Measurements from ENCODE around the gene CPO.

The CPO gene, protein sequence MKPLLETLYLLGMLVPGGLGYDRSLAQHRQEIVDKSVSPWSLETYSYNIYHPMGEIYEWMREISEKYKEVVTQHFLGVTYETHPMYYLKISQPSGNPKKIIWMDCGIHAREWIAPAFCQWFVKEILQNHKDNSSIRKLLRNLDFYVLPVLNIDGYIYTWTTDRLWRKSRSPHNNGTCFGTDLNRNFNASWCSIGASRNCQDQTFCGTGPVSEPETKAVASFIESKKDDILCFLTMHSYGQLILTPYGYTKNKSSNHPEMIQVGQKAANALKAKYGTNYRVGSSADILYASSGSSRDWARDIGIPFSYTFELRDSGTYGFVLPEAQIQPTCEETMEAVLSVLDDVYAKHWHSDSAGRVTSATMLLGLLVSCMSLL

DNA sequence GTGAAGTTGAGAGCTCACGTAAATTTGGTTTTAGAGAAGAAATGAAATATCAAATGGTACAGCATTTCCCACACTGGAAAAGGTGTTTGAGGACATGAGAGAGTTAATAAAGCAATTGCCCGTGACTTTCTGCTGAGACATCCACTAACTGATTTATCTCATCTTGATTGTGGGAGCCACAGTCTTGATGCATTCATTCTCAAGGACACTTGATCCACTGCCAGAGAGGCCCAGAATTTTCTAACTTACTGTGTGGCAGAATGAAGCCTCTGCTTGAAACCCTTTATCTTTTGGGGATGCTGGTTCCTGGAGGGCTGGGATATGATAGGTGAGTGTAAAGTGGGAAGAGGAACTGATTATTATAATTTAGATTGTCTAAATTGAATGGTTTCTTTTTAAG is at the start of gene CPO:
TSS of gene CPO (plus strand) at position 179 of the 400 bp plus-strand sequence. CDS start at position 261, 82 bp downstream.
- DNase-seq (ENCODE audit: low read depth): no peak
- H3K4me3 ChIP-seq (ENCODE audit: control insufficient read depth, low read depth, low read length): no peak within 1 kb of the TSS
- TF ChIP-seq, protein P1, sequence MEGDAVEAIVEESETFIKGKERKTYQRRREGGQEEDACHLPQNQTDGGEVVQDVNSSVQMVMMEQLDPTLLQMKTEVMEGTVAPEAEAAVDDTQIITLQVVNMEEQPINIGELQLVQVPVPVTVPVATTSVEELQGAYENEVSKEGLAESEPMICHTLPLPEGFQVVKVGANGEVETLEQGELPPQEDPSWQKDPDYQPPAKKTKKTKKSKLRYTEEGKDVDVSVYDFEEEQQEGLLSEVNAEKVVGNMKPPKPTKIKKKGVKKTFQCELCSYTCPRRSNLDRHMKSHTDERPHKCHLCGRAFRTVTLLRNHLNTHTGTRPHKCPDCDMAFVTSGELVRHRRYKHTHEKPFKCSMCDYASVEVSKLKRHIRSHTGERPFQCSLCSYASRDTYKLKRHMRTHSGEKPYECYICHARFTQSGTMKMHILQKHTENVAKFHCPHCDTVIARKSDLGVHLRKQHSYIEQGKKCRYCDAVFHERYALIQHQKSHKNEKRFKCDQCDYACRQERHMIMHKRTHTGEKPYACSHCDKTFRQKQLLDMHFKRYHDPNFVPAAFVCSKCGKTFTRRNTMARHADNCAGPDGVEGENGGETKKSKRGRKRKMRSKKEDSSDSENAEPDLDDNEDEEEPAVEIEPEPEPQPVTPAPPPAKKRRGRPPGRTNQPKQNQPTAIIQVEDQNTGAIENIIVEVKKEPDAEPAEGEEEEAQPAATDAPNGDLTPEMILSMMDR (conservative IDR thresholded peaks at IDR 0.05; ENCODE audit: control insufficient read depth, insufficient read depth, low read depth, low read length): no peak

DNA sequence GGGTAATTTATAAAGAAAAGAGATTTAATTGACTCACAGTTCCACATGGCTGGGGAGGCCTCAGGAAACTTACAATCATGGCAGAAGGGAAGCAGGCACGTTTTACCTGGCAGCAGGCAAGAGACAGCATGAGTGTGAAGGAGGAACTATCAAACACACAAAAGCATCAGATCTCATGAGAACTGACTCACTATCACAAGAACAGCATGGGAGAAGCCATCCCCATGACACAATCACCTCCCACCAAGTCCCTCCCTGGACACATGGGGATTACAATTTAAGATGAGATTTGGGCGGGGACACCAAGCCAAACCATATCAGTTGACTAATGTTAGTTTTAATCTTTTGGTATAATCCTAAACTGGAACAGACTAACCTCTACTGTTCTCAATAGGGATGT is 49.1 kb upstream of the CPO start:
- H3K4me3 ChIP-seq (ENCODE audit: control insufficient read depth, low read depth, low read length): no peak overlapping the region
- DNase-seq (ENCODE audit: low read depth): peak; percentile 30
- TF ChIP-seq, protein P1 (conservative IDR thresholded peaks at IDR 0.05; ENCODE audit: control insufficient read depth, insufficient read depth, low read depth, low read length): no peak

DNA sequence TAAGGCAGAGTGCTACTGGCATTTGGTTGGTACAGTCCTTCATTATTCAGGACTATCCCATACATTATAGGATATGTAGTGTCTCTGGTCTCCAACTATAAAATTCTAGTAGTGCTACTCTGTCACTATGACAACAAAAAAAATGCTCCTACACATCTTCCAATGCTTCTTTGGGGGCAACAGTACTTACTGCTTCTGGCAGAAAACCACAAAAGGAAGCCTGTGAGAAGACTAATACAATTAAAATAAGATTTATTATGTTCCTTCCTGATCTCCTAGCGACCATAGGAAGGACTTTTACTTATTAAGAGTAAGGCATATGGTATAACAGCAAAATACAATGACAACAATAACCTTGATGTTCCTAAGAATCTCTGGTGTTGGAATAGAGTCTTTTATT is 48.4 kb upstream of the CPO start:
- no peak for DNase-seq (ENCODE audit: low read depth)
- TF ChIP-seq, protein P1 (conservative IDR thresholded peaks at IDR 0.05; ENCODE audit: control insufficient read depth, insufficient read depth, low read depth, low read length): no peak
- H3K4me3 ChIP-seq (ENCODE audit: control insufficient read depth, low read depth, low read length): no peak overlapping the region

DNA sequence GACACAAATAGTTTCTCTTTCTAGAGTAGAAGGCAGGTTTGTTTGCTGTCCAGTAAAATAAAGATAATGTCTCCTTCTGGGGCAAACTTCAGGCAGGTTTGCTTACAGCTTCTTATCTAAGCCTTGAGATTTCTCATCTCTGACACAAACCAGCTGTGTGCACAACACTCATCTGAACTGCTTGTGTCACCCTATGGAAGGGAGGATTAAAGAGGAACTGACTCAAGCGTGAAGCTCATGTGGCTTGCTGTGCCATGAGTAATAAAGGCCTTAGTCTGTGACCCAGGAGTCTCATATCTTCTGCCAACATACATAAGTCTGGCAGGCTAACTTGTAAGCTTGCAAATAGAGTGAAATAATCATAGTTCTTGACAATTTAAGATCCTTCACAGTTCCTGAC is 24.2 kb upstream of the CPO start:
- H3K4me3 ChIP-seq (ENCODE audit: control insufficient read depth, low read depth, low read length): no peak overlapping the region
- DNase-seq (ENCODE audit: low read depth): peak; percentile 98
- TF ChIP-seq, protein P1 (conservative IDR thresholded peaks at IDR 0.05; ENCODE audit: control insufficient read depth, insufficient read depth, low read depth, low read length): no peak

DNA sequence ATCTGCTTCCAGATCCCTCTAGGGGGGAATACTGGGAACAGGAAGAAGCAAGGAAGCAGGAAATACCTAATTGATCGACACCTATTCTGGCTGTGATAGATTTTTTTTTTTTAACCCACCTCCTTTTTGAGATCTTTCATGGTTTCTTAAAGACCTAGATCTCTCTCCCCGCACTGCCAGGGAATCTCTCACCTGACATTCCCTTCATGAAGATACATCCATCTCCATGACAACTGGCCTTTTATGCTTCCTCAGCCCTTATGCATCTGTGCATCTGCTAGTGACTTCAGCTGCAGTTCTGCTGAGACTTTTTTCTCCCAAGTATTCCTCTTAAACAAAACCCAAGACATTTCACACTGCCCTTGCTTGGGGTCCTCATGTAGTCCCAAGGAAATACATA is 21.1 kb upstream of the CPO start:
- H3K4me3 ChIP-seq (ENCODE audit: control insufficient read depth, low read depth, low read length): no peak overlapping the region
- no peak for DNase-seq (ENCODE audit: low read depth)
- TF ChIP-seq, protein P1 (conservative IDR thresholded peaks at IDR 0.05; ENCODE audit: control insufficient read depth, insufficient read depth, low read depth, low read length): no peak

DNA sequence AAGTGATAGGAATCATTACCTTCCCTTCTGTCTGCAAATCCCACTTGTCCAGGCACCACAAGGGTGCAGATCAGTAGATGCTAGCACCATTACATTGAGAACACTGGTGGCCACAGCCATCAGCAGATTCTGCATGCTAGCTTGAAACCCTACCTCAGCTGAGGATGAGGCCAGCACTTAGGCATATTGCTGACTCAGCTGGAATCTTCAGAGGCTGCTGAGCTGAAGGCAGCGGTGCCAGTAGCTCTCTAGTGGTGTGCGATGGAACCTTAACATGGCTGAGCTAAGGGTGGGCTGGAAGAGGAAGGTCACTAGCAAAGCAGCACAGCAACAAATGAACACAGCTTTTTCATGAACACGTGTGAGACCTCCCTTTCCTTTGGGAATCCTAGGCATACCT is 19.0 kb upstream of the CPO start:
- TF ChIP-seq, protein P1 (conservative IDR thresholded peaks at IDR 0.05; ENCODE audit: control insufficient read depth, insufficient read depth, low read depth, low read length): no peak
- DNase-seq (ENCODE audit: low read depth): no peak
- H3K4me3 ChIP-seq (ENCODE audit: control insufficient read depth, low read depth, low read length): no peak overlapping the region

Measured in fibroblast of mammary gland (primary cell).